HCT116 (cell line): ENCODE data around the gene TMEM156.

Experiments
- CTCF ChIP-seq, 3 experiments: fragments of 200-600 bp in 1 of 3; sonication (generic) in 1 of 3; IDR thresholded peaks in 2 of 3; conservative IDR thresholded peaks in 1 of 3; 2 replicates each; pipeline ENCODE4 v1.5.1; 2012 to 2017; ENCODE audit warnings: low read depth in 2 of 3, low read length in 2 of 3, antibody characterized with exemption in 1 of 3, borderline replicate concordance in 1 of 3, control low read depth in 1 of 3, mild to moderate bottlenecking in 1 of 3, mixed read lengths in 1 of 3, mixed run types in 1 of 3, moderate library complexity in 1 of 3; ENCODE audit not compliant: insufficient read depth in 1 of 3
- EZH2 ChIP-seq: fragments of 200-600 bp; sonication (generic); IDR thresholded peaks from 2 replicates; pipeline ENCODE4 v1.6.1; 2017; ENCODE audit warnings: antibody characterized with exemption, mixed run types
- FOSL1 ChIP-seq: IDR thresholded peaks from 2 replicates; pipeline ENCODE4 v1.6.1; 2012; ENCODE audit warnings: low read depth
- POLR2A ChIP-seq: IDR thresholded peaks from 2 replicates; pipeline ENCODE4 v1.7.0; 2011; ENCODE audit warnings: borderline replicate concordance; ENCODE audit not compliant: insufficient read depth, insufficient read length; ENCODE audit errors: extremely low read depth
- POLR2AphosphoS5 ChIP-seq: IDR thresholded peaks from 2 replicates; pipeline ENCODE4 v1.6.1; 2011; ENCODE audit warnings: mild to moderate bottlenecking, low read depth, low read length, moderate library complexity
- RAD21 ChIP-seq: IDR thresholded peaks from 2 replicates; pipeline ENCODE4 v1.6.1; 2012; ENCODE audit warnings: low read depth, mild to moderate bottlenecking
- SP1 ChIP-seq: IDR thresholded peaks from 2 replicates; pipeline ENCODE4 v1.6.1; 2012; ENCODE audit warnings: low read depth
- ZFX ChIP-seq: fragments of 450-650 bp; IDR thresholded peaks from 2 replicates; pipeline ENCODE4 v1.6.1; 2017
- ZNF274 ChIP-seq: fragments of 200-500 bp; sonication (Bioruptor generic); IDR thresholded peaks from 2 replicates; pipeline ENCODE4 v1.6.1; 2014; ENCODE audit warnings: mild to moderate bottlenecking, low read depth, low read length, inconsistent platforms

GRCh38 chr4:38925492-38926413, 106.5 kb downstream of the TMEM156 start:
- TF ChIP-seq CTCF (IDR thresholded peaks at IDR 0.05 in 2 of 3, conservative IDR thresholded peaks at IDR 0.05 in 1 of 3; ENCODE audit: borderline replicate concordance in 1 of 3, insufficient read depth in 1 of 3, low read depth in 2 of 3, low read length in 2 of 3) (no peak), POLR2A (no peak), ZFX (no peak), POLR2AphosphoS5 (no peak), SP1 (no peak), ZNF274 (no peak), FOSL1 (no peak), RAD21 (no peak), EZH2 (no peak)
